ENCODE results near the gene SH3RF3. TPM values are rescaled to one million over a fixed set of nuclear protein-coding genes. Genes with fewer than 3 reads are reported as not detected.

SH3RF3 gene
- 6.3 TPM for total RNA-seq

GRCh38 chr2:109128616-109129355 is at the start of gene SH3RF3:
TSS of gene SH3RF3 (plus strand) at chr2:109129205.

Other genes starting within 250 kb of the SH3RF3 start
- 0.66 TPM for gene EDAR, start 140.0 kb upstream of the SH3RF3 start, total RNA-seq

Data from camera-type eye (tissue), 1 donor.